K562 (cell line): ENCODE results near the gene SEC24A. TPM values are rescaled to one million over a fixed set of nuclear protein-coding genes. Genes with fewer than 3 reads are reported as not detected.

Experiments
- ATAC-seq: fragments of 200-7000 bp; cut with Tn5 transposase; 3 replicates; pipeline ENCODE4 v1.9.1; 2020; ENCODE audit warnings: moderate library complexity
- BruUV-seq: library from RNA; stranded (reverse); fragments of 400-500 nt; replicated peaks from 2 replicates; lab custom pipeline; 2021; lab: Mats Ljungman, UMichigan
- CTCF ChIA-PET: fragments of 300-600 bp; formaldehyde crosslinking; extraction: SDS; loops from one replicate; lab custom pipeline; 2021; ENCODE audit warnings: low intra/inter-chr PET ratio; lab: Yijun Ruan, JAX
- POLR2A ChIA-PET: fragments of 300-600, 350-650 bp; sonication (Branson Sonifier 250); formaldehyde crosslinking; extraction: SDS; loops from one replicate; lab custom pipeline; 2021; ENCODE audit warnings: antibody characterized with exemption, inconsistent platforms; lab: Yijun Ruan, JAX
- DNase-seq, 4 experiments: peaks; one replicate each; pipeline versions ENCODE4 v3.0.0 to v3.0.0-alpha.2; 2011 to 2018; ENCODE audit warnings: low spot score in 3 of 4, mixed read lengths in 3 of 4; ENCODE audit errors: extremely low read depth in 1 of 4
- FAIRE-seq: peaks from 2 replicates; lab custom pipeline; 2011; peaks lifted over from hg19 to GRCh38; lab: Jason Lieb, UNC
- H2AFZ ChIP-seq: 2 replicates; pipeline ENCODE4 v1.6.0; 2011; ENCODE audit warnings: low read depth, low read length, control low read depth, inconsistent platforms
- H3K27ac ChIP-seq: fragments of 200-600 bp; 3 replicates; pipeline ENCODE4 v1.8.0; 2011; ENCODE audit warnings: low read depth, mild to moderate bottlenecking, control low read depth, inconsistent platforms, low read length, moderate library complexity, mixed read lengths; ENCODE audit errors: extremely low read depth
- H3K27me3 ChIP-seq, 2 experiments: fragments of 300-600 bp in 1 of 2; 2 replicates in 1 of 2; 3 replicates in 1 of 2; pipeline versions ENCODE4 v1.6.0 to v1.8.0; 2011; ENCODE audit warnings: inconsistent platforms in 2 of 2, low read length in 2 of 2, mild to moderate bottlenecking in 1 of 2, mixed read lengths in 1 of 2, moderate library complexity in 1 of 2; ENCODE audit not compliant: control insufficient read depth in 2 of 2, insufficient read depth in 2 of 2
- H3K36me3 ChIP-seq: fragments of 300-600 bp; 3 replicates; pipeline ENCODE4 v1.8.0; 2011; ENCODE audit warnings: mild to moderate bottlenecking, low read length, inconsistent platforms; ENCODE audit not compliant: control insufficient read depth, insufficient read depth
- H3K4me1 ChIP-seq, 2 experiments: fragments of 200-600 bp in 1 of 2; replicated peaks in 1 of 2; 2 replicates in 1 of 2; 3 replicates in 1 of 2; pipeline versions ENCODE4 v1.5.1 to v1.8.0; 2011; ENCODE audit warnings: inconsistent platforms in 2 of 2, low read length in 2 of 2, mild to moderate bottlenecking in 1 of 2, mixed read lengths in 1 of 2, moderate library complexity in 1 of 2; ENCODE audit not compliant: control insufficient read depth in 2 of 2, insufficient read depth in 2 of 2
- H3K4me2 ChIP-seq: 2 replicates; pipeline ENCODE4 v1.6.1; 2011; ENCODE audit warnings: low read length, control low read depth, inconsistent platforms, mixed read lengths; ENCODE audit not compliant: insufficient read depth
- H3K4me3 ChIP-seq: fragments of 200-600 bp; sonication (generic), shearing (Covaris generic); 2 replicates; pipeline ENCODE4 v1.5.1; 2016; ENCODE audit warnings: control low read depth, inconsistent platforms
- H3K79me2 ChIP-seq: fragments of 200-600 bp; 3 replicates; pipeline ENCODE4 v1.8.0; 2011; ENCODE audit warnings: low read length, inconsistent platforms; ENCODE audit not compliant: control insufficient read depth, insufficient read depth
- H3K9ac ChIP-seq, 2 experiments: 2 replicates each; pipeline versions ENCODE4 v1.6.0 to v1.6.1; 2011; ENCODE audit warnings: low read depth in 2 of 2, low read length in 2 of 2, control low read depth in 1 of 2, inconsistent platforms in 1 of 2, mild to moderate bottlenecking in 1 of 2, mixed read lengths in 1 of 2; ENCODE audit not compliant: insufficient read depth in 1 of 2
- H3K9me1 ChIP-seq: one replicate; pipeline ENCODE4 v1.6.0; 2011; ENCODE audit warnings: inconsistent platforms, mild to moderate bottlenecking, low read length, moderate library complexity; ENCODE audit not compliant: control insufficient read depth, insufficient read depth
- H3K9me3 ChIP-seq: replicated peaks from 2 replicates; pipeline ENCODE4 v1.5.1; 2011; ENCODE audit warnings: low read depth, low read length, inconsistent platforms; ENCODE audit not compliant: control insufficient read depth, insufficient read depth
- H4K20me1 ChIP-seq: replicated peaks from 2 replicates; pipeline ENCODE4 v1.6.1; 2011; ENCODE audit warnings: low read length, inconsistent platforms, mixed read lengths; ENCODE audit not compliant: control insufficient read depth, insufficient read depth
- KDM1A ChIP-seq, 2 experiments: fragments of 450-650 bp; IDR thresholded peaks; 2 replicates each; pipeline ENCODE4 v1.6.1; 2016; ENCODE audit warnings: mild to moderate bottlenecking in 2 of 2
- NRF1 ChIP-seq, 2 experiments: fragments of 450-650 bp; IDR thresholded peaks in 1 of 2; conservative IDR thresholded peaks in 1 of 2; 2 replicates each; pipeline ENCODE4 v1.6.1; 2014; ENCODE audit warnings: mild to moderate bottlenecking in 2 of 2
- RBM25 ChIP-seq: fragments of 200-400 bp; formaldehyde crosslinking; IDR thresholded peaks from 2 replicates; pipeline ENCODE4 v1.6.1; 2018; ENCODE audit warnings: low read length, low read depth, moderate library complexity; ENCODE audit not compliant: severe bottlenecking
- SFPQ ChIP-seq: fragments of 200-400 bp; formaldehyde crosslinking; IDR thresholded peaks from 2 replicates; pipeline ENCODE4 v1.6.1; 2017; ENCODE audit warnings: mild to moderate bottlenecking, low read depth, low read length, moderate library complexity
- U2AF1 ChIP-seq: fragments of 200-400 bp; formaldehyde crosslinking; optimal IDR thresholded peaks from 2 replicates; pipeline ENCODE3; 2017; ENCODE audit warnings: mild to moderate bottlenecking, low read depth, low read length, moderate library complexity
- ZFP36 ChIP-seq: fragments of 150-350 bp; IDR thresholded peaks from 2 replicates; pipeline ENCODE4 v1.6.1; 2018; ENCODE audit warnings: low read length, low read depth; ENCODE audit not compliant: partially characterized antibody
- ZNF212 ChIP-seq: fragments of 450-650 bp; formaldehyde crosslinking; IDR thresholded peaks from 2 replicates; pipeline ENCODE4 v1.4.0; 2020; ENCODE audit warnings: mild to moderate bottlenecking
- WGBS: fragments of 100-300 bp; shearing (Covaris generic); methylation state at CpG from one replicate; pipeline ENCODE4 v1.1.6; 2016; ENCODE audit warnings: low coverage, mixed read lengths; ENCODE audit not compliant: insufficient coverage; ENCODE audit errors: missing lambda C conversion rate; 5-methylcytosine and 5-hydroxymethylcytosine counted together
- in situ Hi-C: fragments of 300-500 bp; cut with MboI; formaldehyde crosslinking; loops from 4 replicates; pipeline ENCODE4 v1.15.0; 2018; ENCODE audit warnings: inconsistent platforms, mixed read lengths
- intact Hi-C: fragments of 100-400 bp; cut with micrococcal nuclease; formaldehyde crosslinking; loops from 2 replicates; pipeline ENCODE4 v1.14.2; 2022
- polyA plus RNA-seq, 8 experiments: library from polyadenylated mRNA; depleted of rRNA in 4 of 8; stranded (reverse) in 5 of 8; unstranded in 3 of 8; fragments of >200 nt; fragmentation: Nextera tagmentation in 2 of 8; fragmentation: Illumina TruSeq in 1 of 8; extraction: Ambion mirVana in 2 of 8; extraction: Trizol in 1 of 8; gene quantifications; 2 replicates each; pipeline versions ENCODE4 v1.2.1 to v1.2.3, GENCODE V29; 2011 to 2014; ENCODE audit warnings: inconsistent platforms in 1 of 8, missing spikeins in 1 of 8
- total RNA-seq, 7 experiments: library from RNA; depleted of rRNA in 6 of 7; stranded (reverse); fragments of >200 nt in 6 of 7; fragmentation: Illumina TruSeq in 2 of 7; extraction: Trizol in 2 of 7; gene quantifications; 2 replicates each; pipeline versions ENCODE4 v1.2.1 to v1.2.3, GENCODE V29; 2011 to 2021; ENCODE audit warnings: low replicate concordance in 1 of 7
- TF ChIP-seq, protein P1 (sequence below): fragments of 250-450 bp; sonication (Bioruptor Pico); IDR thresholded peaks from 2 replicates; pipeline ENCODE4 v1.5.0; 2021; ENCODE audit warnings: mild to moderate bottlenecking, borderline replicate concordance

The SEC24A gene
- total and polyA plus RNA-seq, 9 of the 15 experiments (the other 6 are each of a cell fraction or from before 2014, with no cell fraction given) = 7.9 to 36.5 (median 17.5) TPM

- no peak for TF ChIP-seq ZNF212 (CRISPR knock-in tag)
- TF ChIP-seq NRF1 (conservative IDR thresholded peaks at IDR 0.05 in 1 of 2, IDR thresholded peaks at IDR 0.05 in 1 of 2) = no peak
- TF ChIP-seq U2AF1 = no peak
Observed at GRCh38 chr5:134741052-134741451, 92.5 kb downstream of the SEC24A start (continued).

- H3K36me3 ChIP-seq = peaks cover 32% of the 10 kb centered on the region; the same call in 2 of the 3 replicates
- no peaks in the 10 kb centered on the region for H3K9me3 ChIP-seq
- ChIA-PET CTCF (no interaction called here), POLR2A (interaction anchor here (1.1 to 1.6 kb wide), 2 partner anchors 9 to 14 kb away, joined by 3 to 5 read pairs; no protein-coding TSS in a partner anchor)
- TF ChIP-seq KDM1A (IDR thresholded peaks at IDR 0.05) (0 out of 4 replicates have a peak, but pooled peaks of 1 of the 2 experiments have one; percentile 25), ZFP36 (peak; percentile 47), RBM25 (peak; percentile 72), SFPQ (no peak)
- TF ChIP-seq, protein P1, sequence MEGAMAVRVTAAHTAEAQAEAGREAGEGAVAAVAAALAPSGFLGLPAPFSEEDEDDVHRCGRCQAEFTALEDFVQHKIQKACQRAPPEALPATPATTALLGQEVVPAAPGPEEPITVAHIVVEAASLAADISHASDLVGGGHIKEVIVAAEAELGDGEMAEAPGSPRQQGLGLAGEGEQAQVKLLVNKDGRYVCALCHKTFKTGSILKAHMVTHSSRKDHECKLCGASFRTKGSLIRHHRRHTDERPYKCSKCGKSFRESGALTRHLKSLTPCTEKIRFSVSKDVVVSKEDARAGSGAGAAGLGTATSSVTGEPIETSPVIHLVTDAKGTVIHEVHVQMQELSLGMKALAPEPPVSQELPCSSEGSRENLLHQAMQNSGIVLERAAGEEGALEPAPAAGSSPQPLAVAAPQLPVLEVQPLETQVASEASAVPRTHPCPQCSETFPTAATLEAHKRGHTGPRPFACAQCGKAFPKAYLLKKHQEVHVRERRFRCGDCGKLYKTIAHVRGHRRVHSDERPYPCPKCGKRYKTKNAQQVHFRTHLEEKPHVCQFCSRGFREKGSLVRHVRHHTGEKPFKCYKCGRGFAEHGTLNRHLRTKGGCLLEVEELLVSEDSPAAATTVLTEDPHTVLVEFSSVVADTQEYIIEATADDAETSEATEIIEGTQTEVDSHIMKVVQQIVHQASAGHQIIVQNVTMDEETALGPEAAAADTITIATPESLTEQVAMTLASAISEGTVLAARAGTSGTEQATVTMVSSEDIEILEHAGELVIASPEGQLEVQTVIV = no peak
- no peaks in the 10 kb centered on the region for H4K20me1 ChIP-seq
- peaks cover 32% of the 10 kb centered on the region for H3K79me2 ChIP-seq
- peaks cover 13 to 15% of the 10 kb centered on the region in 2 experiments for H3K4me1 ChIP-seq
- no peaks in the 10 kb centered on the region for H3K27me3 ChIP-seq
- H3K4me3 ChIP-seq = no peak overlapping the region
- in situ Hi-C loops = no loop called here
- H3K9ac ChIP-seq = no peak overlapping the region
- intact Hi-C loops = no loop called here
- 87% methylated on average over 2 of the region's 2 CpGs for WGBS
- no peak overlapping the region for H3K4me2 ChIP-seq
- no peaks in the 10 kb centered on the region for H3K9me1 ChIP-seq
- BruUV-seq = no TSS peak
- ATAC-seq (no peak), DNase-seq (no peak), FAIRE-seq (no peak)
- H2AFZ ChIP-seq = no peak overlapping the region
- H3K27ac ChIP-seq = no peak overlapping the region
Observed at GRCh38 chr5:134742134-134742533, 93.5 kb downstream of the SEC24A start.
